Thyroid gland (tissue), 4 donors: ENCODE measurements around the gene CTNNBL1.

Experiments used
- CTCF ChIP-seq, 6 experiments: fragments of 200-600 bp in 3 of 6; fragments of 450-650 bp in 3 of 6; sonication (generic) in 3 of 6; IDR thresholded peaks; one replicate each; pipeline ENCODE4 v1.5.1; 2016 to 2019; ENCODE audit warnings: antibody characterized with exemption in 6 of 6, mild to moderate bottlenecking in 2 of 6, inconsistent platforms in 1 of 6, moderate library complexity in 1 of 6
- POLR2A ChIP-seq, 2 donors: fragments of 450-650 bp; IDR thresholded peaks; one replicate each; pipeline ENCODE4 v1.6.1; 2017; ENCODE audit warnings: antibody characterized with exemption in 2 of 2, mild to moderate bottlenecking in 2 of 2, moderate library complexity in 1 of 2

DNA sequence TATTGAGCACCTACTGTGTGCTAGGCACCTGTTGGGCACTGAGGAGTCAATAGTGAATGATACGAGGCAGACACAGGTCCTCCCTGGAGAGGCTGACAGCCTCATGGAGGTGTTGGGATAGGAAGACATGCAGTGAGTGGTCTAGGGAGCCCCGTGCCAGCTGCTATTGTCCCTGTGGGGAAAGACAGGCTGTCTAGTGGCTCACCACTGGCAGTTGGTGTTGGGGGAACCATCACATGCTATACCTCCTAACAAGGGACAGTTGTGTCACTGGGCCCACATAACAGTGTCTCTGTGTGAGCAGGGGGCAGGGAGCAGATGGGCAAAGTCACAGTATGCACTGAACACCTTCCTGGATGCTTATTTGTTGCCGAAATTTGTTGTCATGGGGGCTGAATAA is 45.9 kb upstream of the CTNNBL1 start:
- TF ChIP-seq CTCF (IDR thresholded peaks at IDR 0.05) (no peak), POLR2A (IDR thresholded peaks at IDR 0.05) (no peak)
